Measurements from ENCODE around the gene SPSB3.
"Not testable (repeated sequence)": the region's sequence is repeated elsewhere in the genome, so short reads cannot be mapped to it uniquely, and the experiment has no call there.

Gene SPSB3

GRCh38 chr16:1741553-1742165 lies 40.7 kb downstream of the SPSB3 start:
- DNase-seq (ENCODE audit: low read depth in 3 of 3) = no peak

DNA sequence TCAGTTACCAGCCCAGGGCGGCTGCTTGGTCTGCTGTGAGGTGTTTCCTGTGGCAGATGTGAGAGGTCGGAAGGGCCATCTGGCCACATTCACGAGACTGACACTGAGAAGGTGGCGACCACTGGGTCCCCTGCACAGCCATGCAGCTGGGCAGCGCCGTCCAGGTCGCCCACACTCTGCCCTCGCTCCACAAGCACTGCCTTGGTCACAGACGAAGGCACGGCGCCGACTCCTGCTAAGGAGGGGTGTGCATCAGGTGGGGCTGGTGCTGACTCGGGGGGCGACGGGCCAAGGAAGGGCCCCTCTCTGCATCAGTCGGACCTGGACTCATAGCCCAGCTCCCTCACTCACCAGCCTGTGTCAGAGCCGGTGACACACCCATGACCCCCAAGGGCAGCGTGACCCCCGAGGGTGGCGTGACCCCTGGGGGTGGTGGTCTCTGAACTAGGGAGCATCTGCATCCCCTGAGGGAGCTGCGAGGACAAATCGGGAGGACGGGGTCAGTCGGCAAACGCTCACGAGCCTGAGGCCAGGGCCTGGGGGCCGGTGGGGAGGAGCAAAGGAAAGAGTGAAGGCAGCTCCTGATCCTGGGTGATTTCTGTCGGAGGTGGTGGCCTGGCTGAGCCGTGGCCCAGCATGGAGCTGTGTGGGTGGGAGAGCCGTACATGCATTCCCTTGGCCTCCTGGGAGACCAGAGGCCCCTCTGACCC lies 41.4 kb downstream of the SPSB3 start:
- DNase-seq (ENCODE audit: low read depth in 3 of 3) = no peak

DNA sequence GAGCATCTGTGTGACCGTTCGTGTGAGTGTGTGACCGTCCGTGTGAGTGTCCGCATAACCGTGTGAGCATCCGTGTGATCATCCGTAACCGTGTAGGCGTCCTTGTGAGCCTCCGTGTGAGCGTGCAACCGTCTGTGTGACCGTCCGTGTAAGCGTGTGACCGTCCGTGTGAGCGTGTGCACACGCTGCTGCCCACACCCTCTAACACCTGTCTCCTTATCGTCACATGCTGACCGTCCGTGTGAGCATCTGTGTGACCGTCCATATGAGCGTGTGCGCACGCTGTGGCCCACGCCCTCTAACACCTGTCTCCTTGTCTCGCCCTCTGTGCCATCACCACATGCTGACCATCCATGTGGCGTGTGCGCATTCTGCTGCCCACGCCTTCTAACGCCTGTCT lies 42.1 kb downstream of the SPSB3 start:
- DNase-seq (ENCODE audit: low read depth in 3 of 3) = no peak

DNA sequence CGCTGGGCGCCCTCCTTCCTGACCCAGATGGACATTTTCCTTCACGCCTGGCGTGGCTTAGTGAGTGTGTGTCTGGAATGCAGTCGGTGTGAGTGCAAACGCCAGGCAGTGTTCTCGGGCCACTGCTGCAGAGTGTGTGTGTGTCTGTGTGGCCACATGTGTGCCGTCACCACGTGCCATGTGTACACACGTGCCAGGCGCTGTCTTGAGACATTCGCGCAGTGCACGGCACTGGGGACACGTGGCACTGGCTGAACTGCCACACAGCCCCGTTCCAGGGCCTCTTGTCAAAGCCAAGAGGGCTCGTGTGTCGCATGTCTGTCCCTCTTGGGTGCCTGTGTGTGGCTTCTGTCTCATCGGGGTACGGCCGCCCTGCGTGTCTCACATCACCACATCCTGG lies 47.6 kb downstream of the SPSB3 start:
- DNase-seq (ENCODE audit: low read depth in 3 of 3) = no peak

GRCh38 chr16:1734123-1734522 lies 48.2 kb downstream of the SPSB3 start:
- DNase-seq (ENCODE audit: low read depth in 3 of 3) = no peak

DNA sequence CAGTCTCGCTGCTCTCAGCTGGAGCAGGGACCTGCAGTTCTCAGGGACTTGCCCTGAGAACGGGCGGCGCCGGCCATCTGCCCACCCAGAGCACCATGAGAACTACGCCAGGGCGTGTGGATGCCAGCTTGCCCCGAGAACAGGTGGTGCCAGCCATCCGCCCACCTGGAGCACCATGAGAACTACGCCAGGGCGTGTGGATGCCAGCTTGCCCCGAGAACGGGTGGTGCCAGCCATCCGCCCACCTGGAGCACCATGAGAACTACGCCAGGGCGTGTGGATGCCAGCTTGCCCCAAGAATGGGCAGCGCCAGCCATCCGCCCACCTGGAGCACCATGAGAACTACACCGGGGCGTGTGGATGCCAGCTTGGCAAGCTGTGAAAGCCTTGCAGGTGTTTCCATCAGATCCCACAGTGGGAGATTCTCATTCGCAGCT lies 49.8 kb downstream of the SPSB3 start:
- not testable (repeated sequence) for DNase-seq (ENCODE audit: low read depth in 3 of 3)

DNA sequence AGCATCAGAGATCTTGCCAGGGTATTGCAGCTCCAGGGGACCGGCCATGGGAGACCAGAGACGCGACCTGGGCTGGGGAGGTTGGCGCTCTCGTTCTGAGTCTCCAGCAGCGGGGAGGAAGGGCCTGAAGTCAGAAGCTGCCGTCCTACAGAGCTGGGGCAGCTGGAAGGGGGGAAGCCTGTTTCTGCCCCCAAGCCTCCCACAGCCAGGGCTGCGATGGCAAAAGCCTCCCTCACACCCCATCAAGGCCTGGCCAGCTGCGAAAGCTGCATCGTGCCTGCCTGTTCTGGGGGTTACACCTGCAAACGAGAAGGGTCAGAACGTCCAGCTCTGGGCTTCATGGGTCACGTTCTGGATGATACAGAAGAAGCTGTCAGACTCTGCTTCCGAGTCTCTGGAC lies 50.3 kb downstream of the SPSB3 start:
- DNase-seq (ENCODE audit: low read depth in 3 of 3) = no peak

DNA sequence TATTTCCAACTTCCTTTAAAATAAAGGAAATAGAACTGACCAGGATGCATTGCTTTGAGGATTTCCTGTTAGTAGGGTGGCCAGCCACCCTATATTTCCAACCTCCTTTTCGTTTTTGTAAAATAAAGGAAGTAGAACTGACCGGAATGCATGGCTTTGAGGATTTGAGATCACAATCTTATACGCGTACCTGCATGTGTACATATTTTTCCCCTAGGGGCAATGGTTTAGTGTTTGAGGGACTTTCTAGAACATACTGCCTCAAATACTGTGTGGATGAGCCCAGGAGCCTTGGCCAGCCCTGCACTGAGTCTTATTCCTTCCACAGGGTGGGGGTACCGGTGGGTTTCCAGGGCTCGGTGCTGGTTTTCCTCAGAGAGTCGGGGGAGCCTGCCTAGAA lies 50.8 kb downstream of the SPSB3 start:
- no peak for DNase-seq (ENCODE audit: low read depth in 3 of 3)

- no peak for DNase-seq (ENCODE audit: low read depth in 3 of 3)
Measured at GRCh38 chr16:1731073-1731472, 51.3 kb downstream of the SPSB3 start.

DNA sequence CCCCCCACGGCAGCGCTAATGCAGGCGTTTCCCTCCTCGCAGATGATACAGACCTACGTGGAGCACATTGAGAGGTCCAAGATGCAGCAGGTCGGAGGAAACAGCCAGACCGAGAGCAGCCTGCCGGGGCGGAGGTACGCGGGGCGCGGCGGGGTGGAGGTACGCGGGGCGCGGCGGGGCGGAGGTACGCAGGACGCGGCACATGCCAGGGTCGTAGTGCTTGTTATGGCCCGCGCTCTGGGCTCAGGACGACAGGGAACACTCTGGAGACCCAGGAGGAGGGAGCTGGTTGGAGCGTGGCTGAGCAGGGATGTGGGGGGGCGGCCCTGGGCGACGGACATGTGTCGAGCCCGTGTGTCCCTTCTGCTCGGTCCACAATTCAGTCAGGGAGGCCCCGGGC lies 52.9 kb downstream of the SPSB3 start:
- no peak for DNase-seq (ENCODE audit: low read depth in 3 of 3)

DNA sequence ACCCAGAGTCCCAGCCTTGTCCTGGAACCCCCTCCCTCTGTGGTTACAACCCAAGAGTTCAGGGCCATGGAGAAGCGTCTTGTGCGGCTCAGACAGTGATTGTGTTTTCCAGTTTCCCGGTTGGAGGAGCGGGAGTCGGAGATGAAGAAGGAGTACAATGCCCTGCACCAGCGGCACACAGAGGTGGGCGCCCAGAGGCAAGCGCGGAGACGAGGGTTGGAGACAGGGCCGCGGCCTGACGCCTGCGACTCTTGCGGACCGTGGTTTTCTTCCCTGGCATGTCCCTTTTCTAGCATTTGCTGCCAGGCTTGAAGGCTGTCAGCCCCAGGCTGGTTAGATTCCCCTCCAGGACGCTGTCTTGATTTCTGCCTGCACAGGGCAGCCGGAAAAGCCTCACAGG lies 53.3 kb downstream of the SPSB3 start:
- no peak for DNase-seq (ENCODE audit: low read depth in 3 of 3)

GRCh38 chr16:1727651-1728624 lies 54.4 kb downstream of the SPSB3 start:
- DNase-seq (ENCODE audit: low read depth in 3 of 3) = no peak

All from stimulated activated CD4-positive, alpha-beta T cell treated with anti-CD3 and anti-CD28 coated beads, TNF-alpha, amount 100 ng/mL, for 4 hours (primary cell).